Astrocyte of the hippocampus (primary cell): ENCODE results near the gene ZNF724.

Source experiments
- DNase-seq: peaks from one replicate; pipeline ENCODE4 v3.0.0; 2011; ENCODE audit warnings: low read depth, low spot score

Gene ZNF724

DNA sequence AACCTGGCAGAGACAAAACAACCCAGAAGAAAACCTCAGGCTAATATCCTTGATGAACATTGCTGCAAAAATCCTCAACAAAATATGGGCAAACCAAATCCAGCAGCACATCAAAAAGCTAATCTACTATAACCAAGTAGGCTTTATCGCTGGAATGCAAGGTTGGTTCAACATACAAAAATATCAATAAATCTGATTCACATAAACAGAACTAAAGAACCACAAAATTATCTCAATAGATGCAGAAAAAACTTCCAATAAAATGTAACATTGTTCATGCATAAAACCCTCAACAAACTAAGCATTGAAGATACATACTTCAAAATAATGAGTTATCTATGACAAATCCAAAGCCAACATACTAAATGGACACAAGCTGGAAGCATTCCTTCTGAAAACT, 8.8 kb downstream of the ZNF724 start:
- no peak for DNase-seq

- DNase-seq, result no peak
These were observed 27.1 kb downstream of the ZNF724 start for GRCh38 chr19:23222998-23223652.

DNA sequence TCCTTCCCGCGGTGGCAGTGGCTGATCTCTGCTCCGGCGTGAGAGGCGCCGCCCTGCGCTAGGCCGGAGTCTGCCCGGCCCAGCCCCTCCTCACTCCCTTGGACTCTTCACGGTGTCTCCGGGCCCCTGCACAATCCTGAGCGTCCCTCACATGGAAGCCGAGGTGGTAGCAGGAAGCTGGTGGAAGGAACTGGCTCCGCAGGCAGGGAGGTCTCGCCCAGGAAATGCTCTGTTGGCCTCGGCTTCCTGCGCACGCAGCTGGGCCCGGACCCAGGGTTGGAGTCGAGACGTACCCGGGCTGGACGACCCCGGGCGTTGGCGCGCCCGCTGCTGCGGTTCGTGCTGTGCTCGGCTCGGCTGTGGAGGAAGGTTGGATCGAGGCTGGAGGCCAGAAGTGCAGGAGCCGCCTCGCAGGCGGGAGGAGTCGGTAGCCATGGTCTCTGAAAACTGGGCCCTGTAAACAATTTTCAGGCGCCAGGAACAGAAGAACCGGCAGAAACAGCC, 46.3 kb downstream of the ZNF724 start:
- peak; percentile 8 for DNase-seq

DNA sequence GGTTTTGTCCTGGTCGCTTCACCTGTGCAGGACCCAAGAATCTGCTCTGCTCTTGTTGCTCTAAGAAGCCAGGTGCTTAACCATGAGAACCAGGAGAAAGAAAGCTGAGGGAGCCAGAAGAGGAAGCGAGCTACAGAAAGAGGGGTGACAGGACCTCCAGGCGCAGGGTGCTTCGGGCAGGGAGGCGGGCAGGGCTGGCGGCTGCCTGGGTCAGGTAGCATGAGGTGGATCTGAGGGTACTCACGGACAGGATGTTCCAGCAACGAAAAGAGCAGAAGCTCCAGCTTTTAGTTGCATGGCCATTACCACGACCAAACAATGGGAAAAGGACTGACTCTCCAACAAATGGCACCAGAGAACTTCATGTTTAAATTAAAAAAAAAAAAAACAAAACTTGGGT, 59.9 kb downstream of the ZNF724 start:
- DNase-seq, result no peak

GRCh38 chr19:23183251-23183650, 66.9 kb downstream of the ZNF724 start:
- DNase-seq, result no peak
